OCI-LY3 (cell line): Measurements from ENCODE around the gene TOMM7.

Source experiments
- CTCF ChIP-seq: fragments of 200-600, 300-600 bp; sonication (generic); IDR thresholded peaks from 2 replicates; pipeline ENCODE4 v1.5.1; 2014; ENCODE audit warnings: antibody characterized with exemption, low read length, low read depth
- EZH2phosphoT487 ChIP-seq: fragments of 200-600 bp; shearing (Covaris generic); IDR thresholded peaks from 2 replicates; pipeline ENCODE4 v1.6.1; 2018; ENCODE audit warnings: antibody characterized with exemption, mixed run types, low read depth

DNA sequence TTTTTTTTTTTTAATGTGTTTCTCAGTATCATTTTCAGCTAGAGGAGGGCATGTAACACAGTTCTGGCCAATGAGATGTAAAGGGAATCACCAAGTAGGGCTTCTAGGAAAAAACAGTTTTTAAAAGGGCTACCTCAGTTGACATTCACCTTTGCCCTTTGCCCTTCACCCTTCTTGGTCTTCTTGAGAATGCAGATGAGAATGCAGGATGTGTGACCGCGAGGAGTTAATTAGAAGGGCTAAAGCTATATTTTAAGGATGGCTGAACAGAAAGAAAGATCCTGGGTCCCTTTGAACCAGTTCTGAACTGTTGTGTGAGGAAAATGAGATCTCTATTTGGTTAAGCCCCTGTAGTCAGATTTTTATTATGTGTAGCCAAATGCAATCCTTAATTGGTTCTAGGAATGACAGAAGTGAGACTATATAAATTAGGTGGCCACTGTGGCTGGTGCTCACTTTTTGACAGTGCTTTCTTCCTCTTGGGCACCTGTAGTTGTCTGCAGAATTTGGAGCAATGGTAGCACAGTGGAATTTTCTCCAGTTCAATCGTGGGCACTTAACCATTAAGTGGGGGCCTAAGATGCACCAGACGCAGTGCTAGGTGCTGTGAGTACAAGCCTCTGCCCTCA is 21.1 kb upstream of the TOMM7 start:
- TF ChIP-seq CTCF (no peak), EZH2phosphoT487 (no peak)
